MM.1S (cell line): ENCODE results near the gene GTF2IRD1.

Experiments
- CTCF ChIP-seq: fragments of 300-600 bp; sonication (generic); IDR thresholded peaks from 2 replicates; pipeline ENCODE4 v1.5.1; 2016; ENCODE audit warnings: antibody characterized with exemption, low read length, mixed read lengths
- EZH2 ChIP-seq: fragments of 300-600 bp; sonication (generic); optimal IDR thresholded peaks from 2 replicates; pipeline ENCODE3; 2017; ENCODE audit warnings: low read depth, mild to moderate bottlenecking, antibody characterized with exemption, low read length, mixed read lengths
- EZH2phosphoT487 ChIP-seq: fragments of 300-600 bp; sonication (generic); IDR thresholded peaks from 2 replicates; pipeline ENCODE4 v1.6.1; 2018; ENCODE audit warnings: antibody characterized with exemption, low read length

- TF ChIP-seq CTCF (no peak), EZH2phosphoT487 (no peak), EZH2 (no peak)
Measured at GRCh38 chr7:74475987-74476350, 22.3 kb downstream of the GTF2IRD1 start.
